ENCODE results near the gene ELK4.

ELK4 gene

DNA sequence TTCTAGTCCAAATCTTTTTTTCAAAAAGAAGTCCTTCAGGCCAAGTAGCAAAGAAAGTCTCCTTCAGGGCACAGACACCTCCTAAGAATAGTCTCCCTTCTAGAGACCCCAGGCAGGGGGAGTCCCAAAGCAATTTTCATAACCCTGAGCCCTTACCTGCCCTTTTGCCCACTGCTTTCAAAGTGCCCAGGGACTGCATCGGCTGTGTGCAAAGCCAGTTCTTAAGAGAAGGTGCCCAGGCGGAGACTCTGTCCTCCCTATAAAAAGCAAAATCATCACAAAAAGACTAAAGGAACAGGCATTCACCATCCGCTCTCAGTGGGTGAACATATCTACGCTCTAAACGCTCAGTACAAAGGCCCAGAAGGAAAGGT is 32.2 kb downstream of the ELK4 start:
- no peak for DNase-seq (ENCODE audit: low read depth in 2 of 2)
- no peak for TF ChIP-seq CTCF (IDR thresholded peaks at IDR 0.05; ENCODE audit: low read depth, low read length)
- peak overlapping the region in 1 of 2 donors; percentile 28 for H3K4me3 ChIP-seq (replicated peaks in 1 of 2; ENCODE audit: low read depth in 2 of 2, low read length in 2 of 2)

GRCh38 chr1:205598841-205599668 is 32.8 kb downstream of the ELK4 start:
- peak; percentile 83 to 99 for DNase-seq (ENCODE audit: low read depth in 2 of 2)
- H3K4me3 ChIP-seq (replicated peaks in 1 of 2; ENCODE audit: low read depth in 2 of 2, low read length in 2 of 2) = peak overlapping the region in 1 of 2 donors; percentile 28
- TF ChIP-seq CTCF (IDR thresholded peaks at IDR 0.05; ENCODE audit: low read depth, low read length) = peak; percentile 0

- no peak for TF ChIP-seq CTCF (IDR thresholded peaks at IDR 0.05; ENCODE audit: low read depth, low read length)
- no peak overlapping the region for H3K4me3 ChIP-seq (replicated peaks in 1 of 2; ENCODE audit: low read depth in 2 of 2, low read length in 2 of 2)
- DNase-seq (ENCODE audit: low read depth in 2 of 2) = peak in 1 of 2 donors; percentile 86
Measured at GRCh38 chr1:205597691-205598314, 34.0 kb downstream of the ELK4 start.

- TF ChIP-seq CTCF (IDR thresholded peaks at IDR 0.05; ENCODE audit: low read depth, low read length) = no peak
- DNase-seq (ENCODE audit: low read depth in 2 of 2) = no peak
- H3K4me3 ChIP-seq (replicated peaks in 1 of 2; ENCODE audit: low read depth in 2 of 2, low read length in 2 of 2) = no peak overlapping the region
Measured at GRCh38 chr1:205596876-205597275, 34.9 kb downstream of the ELK4 start.

GRCh38 chr1:205595861-205596260 is 36.0 kb downstream of the ELK4 start:
- TF ChIP-seq CTCF (IDR thresholded peaks at IDR 0.05; ENCODE audit: low read depth, low read length) = no peak
- DNase-seq (ENCODE audit: low read depth in 2 of 2) = no peak
- no peak overlapping the region for H3K4me3 ChIP-seq (replicated peaks in 1 of 2; ENCODE audit: low read depth in 2 of 2, low read length in 2 of 2)

DNA sequence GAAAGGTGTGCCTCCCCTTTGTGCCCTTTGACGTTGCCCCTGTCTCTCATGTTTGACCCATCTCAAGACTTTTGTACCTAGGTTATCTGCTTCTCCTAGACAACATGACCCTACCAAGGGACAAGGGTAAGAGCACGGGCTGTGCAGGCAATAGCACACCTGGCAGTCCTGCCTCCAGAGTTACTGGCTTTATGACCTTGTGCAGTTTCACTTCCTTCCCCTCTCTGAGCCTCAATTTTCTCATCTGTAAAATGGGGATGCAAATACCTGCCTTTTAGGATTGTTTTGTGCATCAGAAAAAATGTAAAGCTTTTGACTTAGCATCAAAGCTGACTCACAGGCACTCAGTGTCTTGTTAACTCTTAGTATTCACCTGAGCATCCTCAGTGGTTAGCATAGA is 36.4 kb downstream of the ELK4 start:
- DNase-seq (ENCODE audit: low read depth in 2 of 2) = no peak
- TF ChIP-seq CTCF (IDR thresholded peaks at IDR 0.05; ENCODE audit: low read depth, low read length) = no peak
- H3K4me3 ChIP-seq (replicated peaks in 1 of 2; ENCODE audit: low read depth in 2 of 2, low read length in 2 of 2) = no peak overlapping the region

Measured in cardiac fibroblast (primary cell).